ENCODE results near the gene TTPAL. TPM values are rescaled to one million over a fixed set of nuclear protein-coding genes. Genes with fewer than 3 reads are reported as not detected.

TTPAL gene
- total RNA-seq, 1 donor from 2014 or later, result 7.9 TPM

GRCh38 chr20:44504402-44505307 is 29.0 kb downstream of the TTPAL start:
- DNase-seq (ENCODE audit: low read depth), result no peak
- no peak overlapping the region for H3K4me3 ChIP-seq (ENCODE audit: low read depth, low read length)
- TF ChIP-seq CTCF (conservative IDR thresholded peaks at IDR 0.05; ENCODE audit: low read depth, low read length), result no peak

- no peak for DNase-seq (ENCODE audit: low read depth)
- H3K4me3 ChIP-seq (ENCODE audit: low read depth, low read length), result no peak overlapping the region
- no peak for TF ChIP-seq CTCF (conservative IDR thresholded peaks at IDR 0.05; ENCODE audit: low read depth, low read length)
Measured at GRCh38 chr20:44509762-44510161, 34.1 kb downstream of the TTPAL start.

GRCh38 chr20:44513871-44514270 is 38.2 kb downstream of the TTPAL start:
- H3K4me3 ChIP-seq (ENCODE audit: low read depth, low read length), result no peak overlapping the region
- no peak for DNase-seq (ENCODE audit: low read depth)
- TF ChIP-seq CTCF (conservative IDR thresholded peaks at IDR 0.05; ENCODE audit: low read depth, low read length), result no peak

GRCh38 chr20:44516491-44516890 is 40.8 kb downstream of the TTPAL start:
- H3K4me3 ChIP-seq (ENCODE audit: low read depth, low read length), result no peak overlapping the region
- no peak for DNase-seq (ENCODE audit: low read depth)
- TF ChIP-seq CTCF (conservative IDR thresholded peaks at IDR 0.05; ENCODE audit: low read depth, low read length), result no peak

- TF ChIP-seq CTCF (conservative IDR thresholded peaks at IDR 0.05; ENCODE audit: low read depth, low read length), result no peak
- H3K4me3 ChIP-seq (ENCODE audit: low read depth, low read length), result no peak overlapping the region
- DNase-seq (ENCODE audit: low read depth), result no peak
Measured at GRCh38 chr20:44517454-44517853, 41.8 kb downstream of the TTPAL start.

- no peak for DNase-seq (ENCODE audit: low read depth)
- TF ChIP-seq CTCF (conservative IDR thresholded peaks at IDR 0.05; ENCODE audit: low read depth, low read length), result no peak
- no peak overlapping the region for H3K4me3 ChIP-seq (ENCODE audit: low read depth, low read length)
Measured at GRCh38 chr20:44518248-44518647, 42.6 kb downstream of the TTPAL start.

GRCh38 chr20:44520881-44521280 is 45.2 kb downstream of the TTPAL start:
- H3K4me3 ChIP-seq (ENCODE audit: low read depth, low read length), result peak overlapping the region; percentile 93
- DNase-seq (ENCODE audit: low read depth), result no peak
- no peak for TF ChIP-seq CTCF (conservative IDR thresholded peaks at IDR 0.05; ENCODE audit: low read depth, low read length)

All from epithelial cell of proximal tubule (primary cell).